AG10803 (cell line): ENCODE data around the gene MAIP1.

Experiments
- DNase-seq: peaks from one replicate; pipeline ENCODE4 v3.0.0; 2010; ENCODE audit warnings: low read depth
- H3K4me3 ChIP-seq: 2 replicates; pipeline ENCODE4 v1.5.1; 2011; ENCODE audit warnings: mild to moderate bottlenecking, low read length, control low read depth
- TF ChIP-seq, protein P1 (sequence below): conservative IDR thresholded peaks from 2 replicates; pipeline ENCODE4 v1.5.1; 2011; ENCODE audit warnings: mild to moderate bottlenecking, low read length, control low read depth, inconsistent platforms

The MAIP1 gene

DNA sequence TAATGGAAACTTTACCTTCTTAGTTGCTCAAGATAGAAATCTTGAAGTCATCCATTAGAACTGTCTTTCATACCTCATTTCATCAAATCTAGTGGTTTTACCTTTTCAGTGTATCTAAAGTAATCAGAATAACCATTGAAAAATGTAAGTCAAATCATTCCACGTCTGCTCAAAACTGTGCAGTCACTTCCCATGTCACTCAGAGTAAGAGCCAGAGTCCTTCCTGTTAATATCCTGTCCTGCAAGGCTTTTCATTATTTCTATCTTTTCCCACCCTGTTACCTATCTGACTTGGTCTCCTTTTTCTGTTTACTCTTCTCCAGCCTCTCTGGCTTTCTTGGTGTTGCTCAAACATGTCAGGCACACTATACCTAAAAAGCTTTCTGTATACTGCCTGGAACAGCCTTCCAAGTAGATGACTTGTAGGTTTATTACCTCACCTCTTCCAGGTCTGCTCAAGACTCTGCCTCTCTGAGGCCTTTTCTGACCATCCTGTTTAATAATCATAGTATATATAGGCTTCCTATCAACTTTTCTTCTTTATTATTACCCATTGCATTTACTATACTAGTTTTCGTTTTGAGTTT is 40.9 kb upstream of the MAIP1 start:
- TF ChIP-seq, protein P1, sequence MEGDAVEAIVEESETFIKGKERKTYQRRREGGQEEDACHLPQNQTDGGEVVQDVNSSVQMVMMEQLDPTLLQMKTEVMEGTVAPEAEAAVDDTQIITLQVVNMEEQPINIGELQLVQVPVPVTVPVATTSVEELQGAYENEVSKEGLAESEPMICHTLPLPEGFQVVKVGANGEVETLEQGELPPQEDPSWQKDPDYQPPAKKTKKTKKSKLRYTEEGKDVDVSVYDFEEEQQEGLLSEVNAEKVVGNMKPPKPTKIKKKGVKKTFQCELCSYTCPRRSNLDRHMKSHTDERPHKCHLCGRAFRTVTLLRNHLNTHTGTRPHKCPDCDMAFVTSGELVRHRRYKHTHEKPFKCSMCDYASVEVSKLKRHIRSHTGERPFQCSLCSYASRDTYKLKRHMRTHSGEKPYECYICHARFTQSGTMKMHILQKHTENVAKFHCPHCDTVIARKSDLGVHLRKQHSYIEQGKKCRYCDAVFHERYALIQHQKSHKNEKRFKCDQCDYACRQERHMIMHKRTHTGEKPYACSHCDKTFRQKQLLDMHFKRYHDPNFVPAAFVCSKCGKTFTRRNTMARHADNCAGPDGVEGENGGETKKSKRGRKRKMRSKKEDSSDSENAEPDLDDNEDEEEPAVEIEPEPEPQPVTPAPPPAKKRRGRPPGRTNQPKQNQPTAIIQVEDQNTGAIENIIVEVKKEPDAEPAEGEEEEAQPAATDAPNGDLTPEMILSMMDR, result no peak
- DNase-seq, result no peak
- H3K4me3 ChIP-seq, result no peak overlapping the region

DNA sequence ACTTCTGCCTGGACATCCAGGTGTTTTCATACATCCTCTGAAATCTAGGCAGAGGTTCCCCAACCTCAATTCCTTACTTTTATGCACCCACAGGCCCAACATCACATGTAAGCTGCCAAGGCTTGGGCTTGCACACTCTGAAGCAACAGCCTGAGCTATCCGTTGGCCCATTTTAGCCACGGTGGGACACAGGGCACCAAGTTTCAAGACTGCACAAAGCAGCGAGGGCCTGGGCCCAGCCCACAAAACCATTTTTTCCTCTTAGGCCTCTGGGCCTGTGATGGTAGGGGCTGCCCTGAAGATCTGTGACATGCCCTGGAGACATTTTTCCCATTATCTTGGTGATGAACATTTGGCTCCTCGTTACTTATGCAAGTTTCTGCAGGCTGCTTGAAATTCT is 38.4 kb upstream of the MAIP1 start:
- no peak overlapping the region for H3K4me3 ChIP-seq
- TF ChIP-seq, protein P1, result no peak
- DNase-seq, result no peak

DNA sequence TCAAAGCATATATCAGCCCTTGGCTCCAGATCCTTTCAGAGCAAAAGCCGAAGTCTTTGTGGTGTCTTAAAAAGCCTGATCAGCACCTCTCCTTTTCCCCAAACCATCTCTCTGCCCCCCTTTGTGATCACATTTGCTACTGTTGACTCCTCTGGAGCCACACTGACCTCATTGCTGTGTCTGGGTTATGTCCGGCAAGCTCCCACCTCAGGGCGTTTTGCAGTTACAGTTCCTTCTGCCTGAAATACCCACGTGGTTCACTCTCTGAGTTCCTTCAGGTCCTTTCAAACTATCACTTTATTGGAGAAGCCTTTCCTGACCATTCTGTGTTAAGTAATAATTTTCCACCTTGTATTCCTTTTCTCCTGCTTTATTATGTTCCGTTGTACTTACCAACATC is 32.5 kb upstream of the MAIP1 start:
- TF ChIP-seq, protein P1, result no peak
- no peak for DNase-seq

DNA sequence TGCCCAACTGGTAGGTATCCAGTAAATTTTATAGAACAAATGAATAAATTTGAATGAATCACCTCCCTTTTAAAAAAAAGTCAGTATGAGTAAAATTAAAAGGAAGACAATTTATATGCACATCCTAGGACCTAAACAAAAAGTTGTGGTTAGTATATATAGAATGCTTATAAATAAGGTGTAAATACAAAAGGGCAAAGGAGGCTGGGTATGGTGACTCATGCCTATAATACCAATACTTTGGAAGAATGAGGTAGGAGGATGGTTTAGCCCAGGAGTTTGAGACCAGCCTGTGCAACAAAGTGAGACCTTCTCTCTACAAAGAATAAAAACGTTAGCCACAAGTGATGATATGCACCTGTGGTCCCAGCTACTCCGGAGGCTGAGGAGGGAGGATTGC is 31.5 kb upstream of the MAIP1 start:
- TF ChIP-seq, protein P1, result no peak
- DNase-seq, result no peak
- no peak overlapping the region for H3K4me3 ChIP-seq

More for the DNA sequence above, 32.5 kb upstream of the MAIP1 start:
- no peak overlapping the region for H3K4me3 ChIP-seq

DNA sequence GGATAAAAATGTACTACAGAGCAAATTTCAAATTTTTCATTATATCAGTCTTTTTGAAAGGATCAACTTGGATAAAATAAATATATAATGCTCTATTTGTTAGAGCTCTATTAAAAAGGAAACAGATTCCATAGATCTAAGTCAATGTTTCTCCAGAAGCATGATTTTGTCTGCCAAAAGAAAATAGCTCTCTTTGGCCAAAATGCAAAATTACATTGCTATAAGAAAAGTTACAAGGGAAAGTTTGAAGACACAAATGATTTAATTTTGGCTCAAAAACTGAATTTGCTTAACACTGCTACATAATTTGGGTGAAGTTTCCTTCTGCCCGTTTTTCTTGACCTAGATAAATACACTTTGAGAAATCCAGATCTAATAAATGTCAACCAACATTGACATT is 28.6 kb upstream of the MAIP1 start:
- TF ChIP-seq, protein P1, result no peak
- peak; percentile 14 for DNase-seq
- H3K4me3 ChIP-seq, result no peak overlapping the region

DNA sequence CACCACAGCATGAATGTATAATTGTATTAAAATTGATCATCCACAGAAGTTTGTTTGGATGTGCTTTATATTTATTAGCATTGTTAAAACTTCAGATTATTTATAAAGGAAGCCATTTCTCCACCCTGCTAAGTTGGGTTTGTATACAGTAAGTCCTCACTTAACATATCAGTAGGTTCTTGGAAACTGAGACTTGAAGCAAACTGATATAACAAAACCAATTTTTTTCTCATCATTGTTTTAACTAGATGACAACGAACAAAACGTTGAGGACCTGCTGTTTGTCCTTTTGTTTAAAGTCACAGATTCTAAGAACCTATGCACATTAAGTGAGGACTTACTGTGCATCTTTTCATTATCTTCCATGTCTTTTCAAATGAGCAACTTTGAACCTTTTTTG is 27.2 kb upstream of the MAIP1 start:
- TF ChIP-seq, protein P1, result no peak
- H3K4me3 ChIP-seq, result no peak overlapping the region
- DNase-seq, result no peak

DNA sequence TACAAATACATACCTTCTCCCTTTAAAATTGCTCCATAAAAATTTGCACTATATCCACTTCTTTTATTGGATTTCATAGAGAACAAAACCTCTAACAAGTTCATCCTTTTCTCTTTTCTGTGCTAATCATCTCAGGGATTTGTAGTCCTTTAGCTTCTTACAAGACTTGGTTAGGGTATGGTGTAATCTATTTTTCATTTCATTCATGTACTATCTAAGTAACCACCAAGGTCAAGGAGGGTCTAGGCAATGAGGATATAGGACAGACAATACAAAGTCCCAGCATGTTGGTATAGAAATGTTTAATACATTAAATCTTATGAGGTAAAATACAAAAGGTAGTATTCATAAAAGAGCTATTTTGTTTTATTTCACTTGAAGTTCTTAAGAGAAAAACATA is 26.8 kb upstream of the MAIP1 start:
- H3K4me3 ChIP-seq, result no peak overlapping the region
- no peak for DNase-seq
- TF ChIP-seq, protein P1, result no peak
